Measurements from ENCODE around the gene NAXE. TPM values are rescaled to one million over a fixed set of nuclear protein-coding genes. Genes with fewer than 3 reads are reported as not detected.
A peak's percentile ranks its signal among the peaks of the same experiment; 100 is the strongest.
"Not testable (repeated sequence)": the region's sequence is repeated elsewhere in the genome, so short reads cannot be mapped to it uniquely, and the experiment has no call there.

The NAXE gene
- total RNA-seq, 2 donors from 2014 or later: 62.5 to 82.1 TPM

- DNase-seq (ENCODE audit: low spot score): no peak
- intact Hi-C loops (cut with DNase I): loop anchor here (10.0 kb wide), 2 partner anchors 75 to 205 kb away; no protein-coding TSS in a partner anchor
Measured at GRCh38 chr1:156589546-156589945, 2.0 kb upstream of the NAXE start.

- intact Hi-C loops (cut with DNase I): loop anchor here in 1 of 2 donors (10.0 kb wide), 1 partner anchor 106 kb away; no protein-coding TSS in a partner anchor
Measured at GRCh38 chr1:156590326-156591180, 1.0 kb upstream of the NAXE start.

GRCh38 chr1:156591181-156591431 is 470 bp upstream of the NAXE start:
- intact Hi-C loops (cut with DNase I): loop anchor here in 1 of 2 donors (10.0 kb wide), 1 partner anchor 106 kb away; no protein-coding TSS in a partner anchor
- no peak for DNase-seq (ENCODE audit: low spot score)

More at GRCh38 chr1:156590326-156591180, 1.0 kb upstream of the NAXE start:
- no peak for DNase-seq (ENCODE audit: low spot score)

GRCh38 chr1:156592158-156592909 is 758 bp downstream of the NAXE start:
- intact Hi-C loops (cut with DNase I): loop anchor here in 1 of 2 donors (10.0 kb wide), 1 partner anchor 108 kb away; no protein-coding TSS in a partner anchor
- DNase-seq (ENCODE audit: low spot score): no peak

GRCh38 chr1:156592910-156593660 is 1.5 kb downstream of the NAXE start:
- DNase-seq (ENCODE audit: low spot score): no peak
- intact Hi-C loops (cut with DNase I): loop anchor here in 1 of 2 donors (10.0 kb wide), 1 partner anchor 108 kb away; no protein-coding TSS in a partner anchor

GRCh38 chr1:156593661-156593989 is 2.0 kb downstream of the NAXE start:
- intact Hi-C loops (cut with DNase I): loop anchor here in 1 of 2 donors (10.0 kb wide), 1 partner anchor 109 kb away; no protein-coding TSS in a partner anchor
- no peak for DNase-seq (ENCODE audit: low spot score)

- no peak for DNase-seq (ENCODE audit: low spot score)
- intact Hi-C loops (cut with DNase I): loop anchor here in 1 of 2 donors (10.0 kb wide), 1 partner anchor 109 kb away; no protein-coding TSS in a partner anchor
Measured at GRCh38 chr1:156594190-156594589, 2.6 kb downstream of the NAXE start.

GRCh38 chr1:156595016-156595415 is 3.4 kb downstream of the NAXE start:
- no peak for DNase-seq (ENCODE audit: low spot score)
- intact Hi-C loops (cut with DNase I): loop anchor here in 1 of 2 donors (10.0 kb wide), 1 partner anchor 110 kb away; no protein-coding TSS in a partner anchor

- no peak for DNase-seq (ENCODE audit: low spot score)
- intact Hi-C loops (cut with DNase I): loop anchor here in 1 of 2 donors (10.0 kb wide), 1 partner anchor 112 kb away; no protein-coding TSS in a partner anchor
Measured at GRCh38 chr1:156596426-156596825, 4.8 kb downstream of the NAXE start.

GRCh38 chr1:156598125-156598524 is 6.5 kb downstream of the NAXE start:
- intact Hi-C loops (cut with DNase I): loop anchor here in 1 of 2 donors (10.0 kb wide), 1 partner anchor 113 kb away; no protein-coding TSS in a partner anchor
- no peak for DNase-seq (ENCODE audit: low spot score)

GRCh38 chr1:156598731-156599432 is 7.3 kb downstream of the NAXE start:
- intact Hi-C loops (cut with DNase I): loop anchor here in 1 of 2 donors (10.0 kb wide), 1 partner anchor 114 kb away; no protein-coding TSS in a partner anchor
- no peak for DNase-seq (ENCODE audit: low spot score)

- no peak for DNase-seq (ENCODE audit: low spot score)
- intact Hi-C loops (cut with DNase I): loop anchor here (10.0 kb wide), 1 partner anchor 115 kb away; no protein-coding TSS in a partner anchor
Measured at GRCh38 chr1:156599811-156600210, 8.2 kb downstream of the NAXE start.

GRCh38 chr1:156600733-156601121 is 9.2 kb downstream of the NAXE start:
- no peak for DNase-seq (ENCODE audit: low spot score)
- intact Hi-C loops (cut with DNase I): loop anchor here in 1 of 2 donors (10.0 kb wide), 1 partner anchor 116 kb away; no protein-coding TSS in a partner anchor

GRCh38 chr1:156601122-156601830 is 9.7 kb downstream of the NAXE start, which contains the start of gene GPATCH4:
GPATCH4 (minus strand) TSS chr1:156601479.
- intact Hi-C loops (cut with DNase I): loop anchor here in 1 of 2 donors (10.0 kb wide), 1 partner anchor 116 kb away; no protein-coding TSS in a partner anchor
- peak; percentile 94 for DNase-seq (ENCODE audit: low spot score)

GRCh38 chr1:156601892-156602291 is 10.3 kb downstream of the NAXE start:
- intact Hi-C loops (cut with DNase I): loop anchor here in 1 of 2 donors (10.0 kb wide), 1 partner anchor 117 kb away; no protein-coding TSS in a partner anchor
- DNase-seq (ENCODE audit: low spot score): no peak

- intact Hi-C loops (cut with DNase I): loop anchor here in 1 of 2 donors (10.0 kb wide), 1 partner anchor 118 kb away; no protein-coding TSS in a partner anchor
Measured at GRCh38 chr1:156602557-156602993, 11.0 kb downstream of the NAXE start.

GRCh38 chr1:156607344-156607743 is 15.8 kb downstream of the NAXE start:
- intact Hi-C loops (cut with DNase I): loop anchor here in 1 of 2 donors (5.0 to 10.0 kb wide), 2 partner anchors 123 to 150 kb away; no protein-coding TSS in a partner anchor
- not testable (repeated sequence) for DNase-seq (ENCODE audit: low spot score)

More at GRCh38 chr1:156602557-156602993, 11.0 kb downstream of the NAXE start:
- DNase-seq (ENCODE audit: low spot score): no peak

Data from posterior vena cava (tissue), 2 donors.